Testis (tissue), 2 donors: Measurements from ENCODE around the gene ZNF821.
"Not testable (repeated sequence)": the region's sequence is repeated elsewhere in the genome, so short reads cannot be mapped to it uniquely, and the experiment has no call there.

Source experiments
- CTCF ChIP-seq, 3 experiments: fragments of 450-650 bp in 2 of 3; fragments of 200-600 bp in 1 of 3; sonication (generic) in 1 of 3; IDR thresholded peaks; one replicate each; pipeline ENCODE4 v1.5.1; 2016 to 2019; ENCODE audit warnings: antibody characterized with exemption in 3 of 3, mild to moderate bottlenecking in 2 of 3, moderate library complexity in 1 of 3
- POLR2A ChIP-seq: fragments of 450-650 bp; IDR thresholded peaks from one replicate; pipeline ENCODE4 v1.6.1; 2017; ENCODE audit warnings: antibody characterized with exemption, mild to moderate bottlenecking, moderate library complexity

GRCh38 chr16:71810155-71810530 is 73.8 kb downstream of the ZNF821 start:
- not testable (repeated sequence) for TF ChIP-seq CTCF (IDR thresholded peaks at IDR 0.05); POLR2A
